ENCODE data around the gene STPG3. TPM values are rescaled to one million over a fixed set of nuclear protein-coding genes. Genes with fewer than 3 reads are reported as not detected.

The STPG3 gene
- total and polyA plus RNA-seq, 2 of the 13 experiments (the other 11 are each of a cell fraction or from before 2014, with no cell fraction given), result not detected

GRCh38 chr9:137217276-137218211 lies 33.5 kb upstream of the STPG3 start (continued):
- TF ChIP-seq, protein P1, sequence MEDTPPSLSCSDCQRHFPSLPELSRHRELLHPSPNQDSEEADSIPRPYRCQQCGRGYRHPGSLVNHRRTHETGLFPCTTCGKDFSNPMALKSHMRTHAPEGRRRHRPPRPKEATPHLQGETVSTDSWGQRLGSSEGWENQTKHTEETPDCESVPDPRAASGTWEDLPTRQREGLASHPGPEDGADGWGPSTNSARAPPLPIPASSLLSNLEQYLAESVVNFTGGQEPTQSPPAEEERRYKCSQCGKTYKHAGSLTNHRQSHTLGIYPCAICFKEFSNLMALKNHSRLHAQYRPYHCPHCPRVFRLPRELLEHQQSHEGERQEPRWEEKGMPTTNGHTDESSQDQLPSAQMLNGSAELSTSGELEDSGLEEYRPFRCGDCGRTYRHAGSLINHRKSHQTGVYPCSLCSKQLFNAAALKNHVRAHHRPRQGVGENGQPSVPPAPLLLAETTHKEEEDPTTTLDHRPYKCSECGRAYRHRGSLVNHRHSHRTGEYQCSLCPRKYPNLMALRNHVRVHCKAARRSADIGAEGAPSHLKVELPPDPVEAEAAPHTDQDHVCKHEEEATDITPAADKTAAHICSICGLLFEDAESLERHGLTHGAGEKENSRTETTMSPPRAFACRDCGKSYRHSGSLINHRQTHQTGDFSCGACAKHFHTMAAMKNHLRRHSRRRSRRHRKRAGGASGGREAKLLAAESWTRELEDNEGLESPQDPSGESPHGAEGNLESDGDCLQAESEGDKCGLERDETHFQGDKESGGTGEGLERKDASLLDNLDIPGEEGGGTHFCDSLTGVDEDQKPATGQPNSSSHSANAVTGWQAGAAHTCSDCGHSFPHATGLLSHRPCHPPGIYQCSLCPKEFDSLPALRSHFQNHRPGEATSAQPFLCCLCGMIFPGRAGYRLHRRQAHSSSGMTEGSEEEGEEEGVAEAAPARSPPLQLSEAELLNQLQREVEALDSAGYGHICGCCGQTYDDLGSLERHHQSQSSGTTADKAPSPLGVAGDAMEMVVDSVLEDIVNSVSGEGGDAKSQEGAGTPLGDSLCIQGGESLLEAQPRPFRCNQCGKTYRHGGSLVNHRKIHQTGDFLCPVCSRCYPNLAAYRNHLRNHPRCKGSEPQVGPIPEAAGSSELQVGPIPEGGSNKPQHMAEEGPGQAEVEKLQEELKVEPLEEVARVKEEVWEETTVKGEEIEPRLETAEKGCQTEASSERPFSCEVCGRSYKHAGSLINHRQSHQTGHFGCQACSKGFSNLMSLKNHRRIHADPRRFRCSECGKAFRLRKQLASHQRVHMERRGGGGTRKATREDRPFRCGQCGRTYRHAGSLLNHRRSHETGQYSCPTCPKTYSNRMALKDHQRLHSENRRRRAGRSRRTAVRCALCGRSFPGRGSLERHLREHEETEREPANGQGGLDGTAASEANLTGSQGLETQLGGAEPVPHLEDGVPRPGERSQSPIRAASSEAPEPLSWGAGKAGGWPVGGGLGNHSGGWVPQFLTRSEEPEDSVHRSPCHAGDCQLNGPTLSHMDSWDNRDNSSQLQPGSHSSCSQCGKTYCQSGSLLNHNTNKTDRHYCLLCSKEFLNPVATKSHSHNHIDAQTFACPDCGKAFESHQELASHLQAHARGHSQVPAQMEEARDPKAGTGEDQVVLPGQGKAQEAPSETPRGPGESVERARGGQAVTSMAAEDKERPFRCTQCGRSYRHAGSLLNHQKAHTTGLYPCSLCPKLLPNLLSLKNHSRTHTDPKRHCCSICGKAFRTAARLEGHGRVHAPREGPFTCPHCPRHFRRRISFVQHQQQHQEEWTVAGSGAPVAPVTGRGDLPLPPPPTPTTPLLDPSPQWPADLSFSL (CRISPR knock-in tag; IDR thresholded peaks at IDR 0.05), result no peak
- TF ChIP-seq TCF7L2 (IDR thresholded peaks at IDR 0.05; ENCODE audit: low read depth, low read length) (no peak), BCL6 (CRISPR knock-in tag; IDR thresholded peaks at IDR 0.05) (no peak), ATF7 (IDR thresholded peaks at IDR 0.05) (no peak), ATF7 (CRISPR knock-in tag; IDR thresholded peaks at IDR 0.05) (0 out of 2 replicates have a peak, but pooled peaks have one; percentile 43), ZNF501 (CRISPR knock-in tag; IDR thresholded peaks at IDR 0.05) (0 out of 2 replicates have a peak, but pooled peaks have one; percentile 13), ZFYVE20 (CRISPR knock-in tag; IDR thresholded peaks at IDR 0.05; ENCODE audit: borderline replicate concordance, low read depth) (peak; percentile 38; the same call in 1 of the 2 replicates), GZF1 (CRISPR knock-in tag; IDR thresholded peaks at IDR 0.05) (no peak), GPN1 (CRISPR knock-in tag; IDR thresholded peaks at IDR 0.05; ENCODE audit: borderline replicate concordance) (no peak), U2AF2 (IDR thresholded peaks at IDR 0.05; ENCODE audit: low read depth, low read length) (no peak), ZNF10 (CRISPR knock-in tag; IDR thresholded peaks at IDR 0.05; ENCODE audit: borderline replicate concordance, low read depth) (no peak), PHB2 (IDR thresholded peaks at IDR 0.05; ENCODE audit: partially characterized antibody) (no peak), ZEB1 (IDR thresholded peaks at IDR 0.05; ENCODE audit: insufficient replicate concordance, low read depth) (no peak), PBX3 (CRISPR knock-in tag; IDR thresholded peaks at IDR 0.05; ENCODE audit: borderline replicate concordance) (no peak), ATF7-NPFF (CRISPR knock-in tag; IDR thresholded peaks at IDR 0.05; ENCODE audit: low read depth) (peak; percentile 70), MTF1 (CRISPR knock-in tag; IDR thresholded peaks at IDR 0.05) (no peak), NR2F2 (IDR thresholded peaks at IDR 0.05; ENCODE audit: borderline replicate concordance, low read depth) (no peak), KLF15 (CRISPR knock-in tag; IDR thresholded peaks at IDR 0.05; ENCODE audit: borderline replicate concordance) (peak; percentile 27; the same call in 1 of the 2 replicates)
- TF ChIP-seq, protein P2, sequence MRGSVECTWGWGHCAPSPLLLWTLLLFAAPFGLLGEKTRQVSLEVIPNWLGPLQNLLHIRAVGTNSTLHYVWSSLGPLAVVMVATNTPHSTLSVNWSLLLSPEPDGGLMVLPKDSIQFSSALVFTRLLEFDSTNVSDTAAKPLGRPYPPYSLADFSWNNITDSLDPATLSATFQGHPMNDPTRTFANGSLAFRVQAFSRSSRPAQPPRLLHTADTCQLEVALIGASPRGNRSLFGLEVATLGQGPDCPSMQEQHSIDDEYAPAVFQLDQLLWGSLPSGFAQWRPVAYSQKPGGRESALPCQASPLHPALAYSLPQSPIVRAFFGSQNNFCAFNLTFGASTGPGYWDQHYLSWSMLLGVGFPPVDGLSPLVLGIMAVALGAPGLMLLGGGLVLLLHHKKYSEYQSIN (CRISPR knock-in tag; IDR thresholded peaks at IDR 0.05; ENCODE audit: borderline replicate concordance), result no peak

All from HepG2 (cell line).